Upper lobe of right lung (tissue), 1 donor: Measurements from ENCODE around the gene USHBP1. TPM values are rescaled to one million over a fixed set of nuclear protein-coding genes. Genes with fewer than 3 reads are reported as not detected.
A peak's percentile ranks its signal among the peaks of the same experiment; 100 is the strongest.

Experiments
- ATAC-seq: fragments of 200-7000 bp; cut with Tn5 transposase; one replicate; pipeline ENCODE4 v1.9.1; 2020; ENCODE audit warnings: mild to moderate bottlenecking, moderate library complexity
- DNase-seq: peaks from one replicate; pipeline ENCODE4 v3.0.0-alpha.2; 2020
- H3K27ac ChIP-seq: fragments of 200-600 bp; one replicate; pipeline ENCODE4 v1.8.0; 2022
- H3K27me3 ChIP-seq: fragments of 200-600 bp; one replicate; pipeline ENCODE4 v1.8.0; 2022; ENCODE audit warnings: mild to moderate bottlenecking
- H3K36me3 ChIP-seq: fragments of 200-600 bp; one replicate; pipeline ENCODE4 v1.8.0; 2022
- H3K4me1 ChIP-seq: fragments of 200-600 bp; one replicate; pipeline ENCODE4 v1.8.0; 2022
- H3K4me3 ChIP-seq: fragments of 200-600 bp; one replicate; pipeline ENCODE4 v1.8.0; 2022; ENCODE audit warnings: mild to moderate bottlenecking
- H3K9me3 ChIP-seq: fragments of 200-600 bp; one replicate; pipeline ENCODE4 v1.8.0; 2022
- CTCF ChIP-seq: fragments of 200-600 bp; IDR thresholded peaks from one replicate; pipeline ENCODE4 v1.8.0; 2022; ENCODE audit warnings: antibody characterized with exemption
- intact Hi-C: fragments of 100-400 bp; cut with DNase I; formaldehyde crosslinking; loops from one replicate; pipeline ENCODE4 v1.11.0; 2022
- total RNA-seq: library from RNA; stranded (reverse); fragmentation: NEBNext Ultra II Directional; extraction: Animal tissue kit (Norgen Biotek cat#: 25700); gene quantifications from one replicate; pipeline ENCODE4 v1.2.1, GENCODE V29; 2021
- donor health status: DM: no; HTN: yes; CAD: no; lungs with severe emphysema.

Gene USHBP1
- total RNA-seq, 1 donor from 2014 or later = 14.0 TPM

GRCh38 chr19:17305216-17305516 lies 40.6 kb upstream of the USHBP1 start:
- no peak for TF ChIP-seq CTCF
- Histone ChIP-seq H3K9me3 (no peaks in the 10 kb centered on the region), H3K27me3 (no peaks in the 10 kb centered on the region), H3K4me3 (peak overlapping the region; percentile 90), H3K36me3 (no peaks in the 10 kb centered on the region), H3K27ac (peak overlapping the region; percentile 94), H3K4me1 (peaks cover 37% of the 10 kb centered on the region)
- intact Hi-C loops = no loop called here
- DNase-seq = no peak
- no peak for ATAC-seq

GRCh38 chr19:17304386-17305215 lies 40.1 kb upstream of the USHBP1 start:
- peak overlapping the region; percentile 94 for H3K27ac ChIP-seq
- H3K36me3 ChIP-seq = no peaks in the 10 kb centered on the region
- intact Hi-C loops = no loop called here
- H3K27me3 ChIP-seq = no peaks in the 10 kb centered on the region
- no peaks in the 10 kb centered on the region for H3K9me3 ChIP-seq
- H3K4me3 ChIP-seq = peak overlapping the region; percentile 90
- H3K4me1 ChIP-seq = peaks cover 34% of the 10 kb centered on the region
- no peak for TF ChIP-seq CTCF
- DNase-seq (peak; percentile 79), ATAC-seq (no peak)

GRCh38 chr19:17303940-17304267 lies 39.4 kb upstream of the USHBP1 start:
- peaks cover 34% of the 10 kb centered on the region for H3K4me1 ChIP-seq
- no peaks in the 10 kb centered on the region for H3K27me3 ChIP-seq
- no peak for TF ChIP-seq CTCF
- DNase-seq = peak; percentile 76
- intact Hi-C loops = no loop called here
- H3K4me3 ChIP-seq = peak overlapping the region; percentile 91
- no peak for ATAC-seq
- H3K36me3 ChIP-seq = no peaks in the 10 kb centered on the region
- H3K9me3 ChIP-seq = no peaks in the 10 kb centered on the region
- H3K27ac ChIP-seq = peak overlapping the region; percentile 94

GRCh38 chr19:17303167-17303939 lies 38.8 kb upstream of the USHBP1 start, which contains the start of gene ABHD8:
ABHD8 (minus strand) TSS chr19:17303425; CDS start chr19:17301616, 1,809 bp downstream.
- peak; percentile 72 for TF ChIP-seq CTCF
- peak within 1 kb of the TSS; percentile 94 for H3K27ac ChIP-seq
- intact Hi-C loops = no loop called here
- H3K27me3 ChIP-seq = no peaks in the 10 kb centered on the region
- no peaks in the 10 kb centered on the region for H3K9me3 ChIP-seq
- peaks cover 34% of the 10 kb centered on the region for H3K4me1 ChIP-seq
- ATAC-seq (peak; percentile 87), DNase-seq (peak; percentile 98)
- H3K36me3 ChIP-seq = no peaks in the 10 kb centered on the region
- peak within 1 kb of the TSS; percentile 91 for H3K4me3 ChIP-seq

- intact Hi-C loops = no loop called here
- H3K4me1 ChIP-seq = peaks cover 34% of the 10 kb centered on the region
- DNase-seq = peak; percentile 74
These were observed 38.0 kb upstream of the USHBP1 start for GRCh38 chr19:17302391-17303166.

More at GRCh38 chr19:17302391-17303166, 38.0 kb upstream of the USHBP1 start:
- Histone ChIP-seq H3K27me3 (no peaks in the 10 kb centered on the region), H3K9me3 (no peaks in the 10 kb centered on the region), H3K27ac (peak overlapping the region; percentile 94), H3K4me3 (peak overlapping the region; percentile 91), H3K36me3 (no peaks in the 10 kb centered on the region)
- ATAC-seq = peak; percentile 1
- TF ChIP-seq CTCF = no peak
